ENCODE measurements around the gene MVB12B. TPM values are rescaled to one million over a fixed set of nuclear protein-coding genes. Genes with fewer than 3 reads are reported as not detected.
A peak's percentile ranks its signal among the peaks of the same experiment; 100 is the strongest.

Gene MVB12B
- total RNA-seq, 4 donors from 2014 or later: 7.9 to 28.9 (median 14.4) TPM

GRCh38 chr9:126519660-126520420 is 193.2 kb downstream of the MVB12B start:
- Histone ChIP-seq H3K4me3 (no peak overlapping the region), H3K36me3 (no peaks in the 10 kb centered on the region), H3K27ac (no peak overlapping the region), H3K4me1 (peaks cover 0 to 9% (median 0%) of the 10 kb centered on the region in 4 donors), H3K9me3 (no peaks in the 10 kb centered on the region), H3K27me3 (peaks cover 0 to 12% of the 10 kb centered on the region in 2 donors)
- DNase-seq: peak in 1 of 3 donors; percentile 33
- TF ChIP-seq POLR2A (IDR thresholded peaks at IDR 0.05): no peak
- TF ChIP-seq CTCF (IDR thresholded peaks at IDR 0.05): no peak

GRCh38 chr9:126520453-126520852 is 193.8 kb downstream of the MVB12B start:
- H3K9me3 ChIP-seq: no peaks in the 10 kb centered on the region
- DNase-seq: no peak
- peaks cover 0 to 9% (median 0%) of the 10 kb centered on the region in 4 donors for H3K4me1 ChIP-seq
- H3K36me3 ChIP-seq: no peaks in the 10 kb centered on the region
- no peak overlapping the region for H3K4me3 ChIP-seq
- TF ChIP-seq POLR2A (IDR thresholded peaks at IDR 0.05) (no peak), CTCF (IDR thresholded peaks at IDR 0.05) (no peak)
- H3K27ac ChIP-seq: no peak overlapping the region
- H3K27me3 ChIP-seq: peaks cover 0 to 10% of the 10 kb centered on the region in 2 donors

- Histone ChIP-seq H3K9me3 (no peaks in the 10 kb centered on the region), H3K4me3 (no peak overlapping the region), H3K36me3 (no peaks in the 10 kb centered on the region), H3K27ac (no peak overlapping the region), H3K27me3 (peaks cover 0 to 9% of the 10 kb centered on the region in 2 donors), H3K4me1 (peaks cover 0 to 9% (median 0%) of the 10 kb centered on the region in 4 donors)
- DNase-seq: no peak
- TF ChIP-seq CTCF (IDR thresholded peaks at IDR 0.05): no peak
- no peak for TF ChIP-seq POLR2A (IDR thresholded peaks at IDR 0.05)
Observed at GRCh38 chr9:126521089-126521488, 194.5 kb downstream of the MVB12B start.

GRCh38 chr9:126521551-126521950 is 194.9 kb downstream of the MVB12B start:
- H3K27ac ChIP-seq: no peak overlapping the region
- peak in 1 of 3 donors; percentile 31 for DNase-seq
- H3K4me3 ChIP-seq: no peak overlapping the region
- H3K27me3 ChIP-seq: peaks cover 0 to 4% of the 10 kb centered on the region in 2 donors
- peaks cover 0 to 8% (median 0%) of the 10 kb centered on the region in 4 donors for H3K4me1 ChIP-seq
- H3K9me3 ChIP-seq: no peaks in the 10 kb centered on the region
- no peaks in the 10 kb centered on the region for H3K36me3 ChIP-seq
- TF ChIP-seq CTCF (IDR thresholded peaks at IDR 0.05): no peak
- no peak for TF ChIP-seq POLR2A (IDR thresholded peaks at IDR 0.05)

- Histone ChIP-seq H3K27me3 (no peaks in the 10 kb centered on the region), H3K4me3 (no peak overlapping the region), H3K36me3 (no peaks in the 10 kb centered on the region), H3K9me3 (no peaks in the 10 kb centered on the region), H3K4me1 (peaks cover 0 to 3% (median 0%) of the 10 kb centered on the region in 4 donors), H3K27ac (no peak overlapping the region)
- no peak for DNase-seq
- TF ChIP-seq CTCF (IDR thresholded peaks at IDR 0.05) (no peak), POLR2A (IDR thresholded peaks at IDR 0.05) (no peak)
Observed at GRCh38 chr9:126521976-126522590, 195.5 kb downstream of the MVB12B start.

All from Peyer's patch (tissue), 4 donors.